ENCODE measurements around the gene DISP2.

The DISP2 gene

GRCh38 chr15:40392986-40393948 lies 35.2 kb downstream of the DISP2 start:
- no peak for DNase-seq

DNA sequence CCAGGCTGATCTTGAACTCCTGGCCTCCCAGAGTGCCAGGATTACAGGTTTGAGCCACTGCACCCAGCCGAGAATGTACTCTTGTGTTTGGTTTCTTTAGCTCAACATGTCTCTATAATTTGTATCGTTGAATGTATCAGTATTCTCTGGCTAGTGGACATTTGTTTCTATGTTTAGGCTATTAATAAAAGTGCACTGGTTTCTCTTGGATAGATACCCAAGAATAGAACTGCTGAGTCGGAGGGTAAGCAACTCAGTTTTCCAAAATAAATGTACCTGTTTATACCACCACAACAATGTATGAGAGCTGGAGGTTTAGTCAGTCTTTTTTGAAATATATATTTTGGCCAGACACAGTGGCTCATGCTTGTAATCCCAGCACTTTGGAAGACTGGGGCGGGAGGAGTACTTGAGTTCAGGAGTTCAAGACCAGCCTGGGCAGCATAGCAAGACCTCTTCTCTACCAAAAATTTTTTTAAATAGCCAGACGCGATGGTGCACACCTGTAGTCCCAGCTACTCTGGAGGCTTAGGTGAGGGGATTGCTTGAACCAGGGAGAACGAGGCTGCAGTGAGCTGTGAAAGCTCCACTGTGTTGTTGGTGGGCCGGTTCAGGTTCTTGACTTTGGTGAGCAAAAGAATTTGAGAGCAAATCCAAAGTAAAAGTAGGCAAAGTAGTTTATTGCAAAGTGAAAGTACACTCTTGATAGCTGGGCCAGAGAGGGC lies 39.8 kb downstream of the DISP2 start:
- no peak for DNase-seq

- no peak for DNase-seq
These were observed 40.4 kb downstream of the DISP2 start for GRCh38 chr15:40398413-40398873.

DNA sequence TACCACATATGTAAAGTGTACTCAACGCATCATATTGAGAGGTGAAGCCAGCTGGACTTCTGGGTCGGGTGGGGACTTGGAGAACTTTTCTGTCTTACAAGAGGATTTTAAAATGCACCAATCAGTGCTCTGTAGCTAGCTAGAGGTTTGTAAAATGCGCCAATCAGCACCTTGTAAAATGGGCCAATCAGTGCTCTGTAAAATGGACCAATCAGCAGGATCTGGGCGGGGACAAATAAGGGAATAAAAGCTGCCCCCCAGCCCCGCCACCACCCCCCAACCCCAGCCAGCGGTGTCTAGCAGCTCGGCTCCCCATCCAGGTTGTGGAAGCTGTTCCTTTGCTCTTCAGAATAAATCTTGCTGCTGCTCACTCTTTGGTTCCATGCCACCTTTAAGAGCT lies 41.4 kb downstream of the DISP2 start:
- DNase-seq = no peak

- peak; percentile 78 for DNase-seq
These were observed 47.7 kb downstream of the DISP2 start, which contains the start of gene IVD for GRCh38 chr15:40405501-40406381. TSS of gene IVD (plus strand) at chr15:40405795. CDS start at chr15:40405828, 33 bp downstream.

DNA sequence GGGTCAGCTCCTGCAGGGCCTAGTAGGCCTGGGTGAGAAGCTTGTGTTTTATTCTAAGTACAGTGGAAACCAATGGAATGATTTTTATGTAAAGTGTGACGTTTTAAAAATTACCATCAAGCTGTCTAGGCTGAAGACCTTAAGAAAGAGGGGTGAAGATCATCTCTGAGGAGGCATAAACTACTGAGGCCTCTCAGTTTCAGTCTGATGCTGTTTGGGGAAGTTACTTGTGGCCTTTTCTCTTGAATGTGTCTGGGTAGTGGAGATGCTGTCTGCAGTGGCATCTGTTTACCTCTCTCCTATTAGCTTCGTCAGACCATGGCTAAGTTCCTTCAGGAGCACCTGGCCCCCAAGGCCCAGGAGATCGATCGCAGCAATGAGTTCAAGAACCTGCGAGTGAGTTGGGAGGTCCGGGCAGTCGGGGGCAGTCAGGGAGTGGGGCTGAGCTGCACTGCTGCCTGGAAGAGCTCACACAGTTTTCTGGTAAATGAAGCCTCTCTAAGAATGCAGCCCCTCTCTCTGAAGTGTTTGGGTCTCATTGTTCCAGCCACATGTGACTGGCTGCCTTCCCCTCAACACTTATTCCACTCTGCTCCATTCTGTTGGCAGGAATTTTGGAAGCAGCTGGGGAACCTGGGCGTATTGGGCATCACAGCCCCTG lies 49.4 kb downstream of the DISP2 start:
- DNase-seq = no peak

DNA sequence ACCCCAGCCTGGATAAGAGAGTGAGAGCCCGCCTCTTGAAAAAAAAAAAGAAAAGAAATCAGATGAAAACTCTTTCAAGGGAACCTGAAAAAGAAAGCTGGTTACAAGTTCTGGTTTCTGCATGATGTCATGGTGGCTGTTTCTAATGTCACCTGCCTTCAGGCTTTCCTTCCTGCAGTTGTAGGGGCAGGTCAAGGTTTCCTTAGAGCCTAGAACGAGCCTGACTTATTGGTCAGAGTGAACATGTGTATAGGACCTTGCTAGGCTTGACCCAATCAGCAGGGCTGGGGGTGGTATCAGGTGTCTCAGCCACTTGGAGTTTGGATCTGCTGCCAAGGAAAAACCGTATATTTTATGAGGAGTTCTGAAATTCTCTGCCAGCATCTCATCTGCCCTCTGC lies 51.3 kb downstream of the DISP2 start:
- DNase-seq = no peak

GRCh38 chr15:40410476-40410875 lies 52.5 kb downstream of the DISP2 start:
- DNase-seq = no peak

DNA sequence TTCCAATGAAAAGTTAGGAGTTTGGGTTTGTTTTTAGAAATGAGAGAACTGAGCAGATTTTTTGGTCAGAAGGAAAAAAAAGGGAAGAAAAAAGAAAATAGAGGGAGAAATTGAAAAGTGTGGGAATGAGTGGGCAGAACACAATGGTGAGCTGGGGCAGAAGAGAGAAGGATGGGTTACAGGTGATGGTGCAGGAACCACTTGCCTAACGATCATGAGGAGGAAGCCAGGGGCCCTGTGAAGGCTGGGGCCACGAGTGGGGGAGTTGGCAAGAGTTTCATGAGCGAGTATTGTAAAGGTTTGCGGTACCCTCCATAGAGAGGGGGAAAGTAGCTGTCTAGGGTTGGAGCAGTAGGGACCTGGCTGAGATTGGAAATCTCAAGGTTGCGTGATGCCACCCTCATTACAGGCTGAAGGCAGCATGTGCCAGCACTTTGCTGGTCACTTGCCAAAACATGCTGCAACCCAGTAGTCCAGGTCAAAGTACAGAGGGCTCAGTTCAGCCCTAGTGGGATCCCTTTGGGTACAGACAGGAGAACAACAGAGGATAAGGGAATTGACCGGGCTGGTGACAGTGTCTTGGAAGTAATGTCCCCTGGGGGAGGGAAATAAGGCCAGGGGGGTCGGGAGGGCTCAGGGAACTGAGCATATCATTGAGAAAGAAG lies 54.2 kb downstream of the DISP2 start:
- DNase-seq = no peak

DNA sequence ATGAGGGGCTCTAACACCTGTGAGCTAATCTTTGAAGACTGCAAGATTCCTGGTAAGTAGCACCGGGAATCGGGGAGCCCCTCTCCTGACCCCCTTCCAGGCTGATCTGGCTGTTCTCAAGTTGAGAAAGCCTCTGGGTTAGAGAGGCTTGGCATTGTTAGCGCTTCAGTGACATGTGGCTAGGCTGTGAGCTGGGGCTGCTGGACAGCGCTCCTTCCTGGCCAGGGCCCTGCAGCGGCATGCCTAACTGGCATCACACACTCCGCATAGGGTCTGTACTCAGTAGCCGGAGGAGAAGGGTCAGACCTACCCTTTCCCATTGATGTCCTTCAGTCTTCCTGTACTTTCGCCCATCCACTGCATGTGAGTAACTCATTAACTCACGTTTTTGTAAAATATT lies 55.0 kb downstream of the DISP2 start:
- no peak for DNase-seq

- DNase-seq = no peak
These were observed 56.8 kb downstream of the DISP2 start for GRCh38 chr15:40414816-40415215.

DNA sequence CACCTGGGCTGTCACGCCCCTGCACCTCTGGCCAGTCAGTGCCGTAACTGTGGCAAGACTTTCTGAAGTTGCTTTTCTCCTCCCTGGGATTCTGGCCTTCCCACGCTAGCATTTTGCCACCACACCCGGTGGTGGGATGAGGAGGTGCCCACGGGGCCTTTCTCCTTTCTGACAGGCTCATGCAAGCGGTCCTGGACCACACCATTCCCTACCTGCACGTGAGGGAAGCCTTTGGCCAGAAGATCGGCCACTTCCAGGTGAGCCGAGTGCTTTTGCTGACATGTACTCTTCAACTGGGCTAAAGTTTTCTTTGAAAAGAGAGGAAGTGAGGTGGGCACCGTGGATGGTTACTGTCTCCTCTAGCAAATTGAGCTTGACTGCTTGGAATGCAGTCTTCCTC lies 57.2 kb downstream of the DISP2 start:
- DNase-seq = no peak

DNA sequence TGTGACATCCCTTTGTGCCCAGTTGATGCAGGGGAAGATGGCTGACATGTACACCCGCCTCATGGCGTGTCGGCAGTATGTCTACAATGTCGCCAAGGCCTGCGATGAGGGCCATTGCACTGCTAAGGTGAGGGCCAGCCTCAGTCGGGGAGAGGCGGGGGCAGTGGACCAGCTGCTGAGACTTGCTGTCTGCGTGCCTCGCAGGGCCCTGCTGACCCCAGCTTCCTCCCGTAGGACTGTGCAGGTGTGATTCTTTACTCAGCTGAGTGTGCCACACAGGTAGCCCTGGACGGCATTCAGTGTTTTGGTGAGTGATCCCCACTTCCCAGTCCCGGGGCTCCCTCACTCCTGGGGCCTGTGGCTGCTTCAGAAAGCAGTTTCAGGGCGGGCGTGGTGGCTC lies 58.0 kb downstream of the DISP2 start:
- DNase-seq = no peak

DNA sequence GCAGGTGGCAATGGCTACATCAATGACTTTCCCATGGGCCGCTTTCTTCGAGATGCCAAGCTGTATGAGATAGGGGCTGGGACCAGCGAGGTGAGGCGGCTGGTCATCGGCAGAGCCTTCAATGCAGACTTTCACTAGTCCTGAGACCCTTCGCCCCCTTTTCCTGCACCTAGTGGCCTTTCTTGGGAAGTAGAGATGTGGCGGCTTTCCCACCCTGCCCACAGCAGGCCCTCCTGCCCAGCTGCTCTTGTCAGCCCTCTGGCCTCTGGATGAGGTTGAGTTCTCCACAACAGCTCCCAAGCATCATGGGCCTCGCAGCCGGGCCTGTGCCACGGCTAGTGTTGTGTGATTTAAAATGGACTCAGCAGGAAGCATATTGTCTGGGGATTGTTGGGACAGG lies 60.1 kb downstream of the DISP2 start:
- no peak for DNase-seq

DNA sequence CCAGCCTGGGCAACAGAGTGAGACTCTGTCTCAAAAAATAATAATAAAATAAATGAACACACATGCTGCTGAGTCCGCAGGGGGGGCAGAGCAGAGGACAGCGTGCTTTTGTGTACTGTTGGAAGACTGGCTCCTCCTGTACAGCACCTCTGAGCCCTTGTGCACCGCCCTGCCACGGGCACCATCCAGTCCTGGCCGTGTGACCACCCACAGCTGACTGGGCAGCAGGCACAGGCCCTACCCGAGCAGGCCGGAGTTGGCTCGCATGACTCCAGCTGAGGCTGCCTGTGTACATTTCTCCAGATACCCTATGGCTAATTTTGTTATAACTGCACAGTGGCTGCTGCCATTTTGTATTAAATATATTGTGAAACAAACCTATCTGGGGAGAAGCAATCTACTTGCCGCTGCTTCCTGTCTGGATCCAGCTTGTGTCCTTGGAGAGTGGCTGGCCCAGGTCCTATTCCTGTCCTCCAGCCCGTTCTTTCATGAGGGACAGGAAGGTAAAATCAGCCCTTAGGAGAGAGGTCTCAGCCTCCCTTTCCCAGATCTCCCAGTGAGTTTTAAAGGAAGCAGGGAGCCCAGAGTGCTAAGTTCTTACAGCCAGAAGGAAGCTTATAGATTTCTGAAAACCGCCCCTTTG lies 62.2 kb downstream of the DISP2 start:
- DNase-seq = no peak

DNA sequence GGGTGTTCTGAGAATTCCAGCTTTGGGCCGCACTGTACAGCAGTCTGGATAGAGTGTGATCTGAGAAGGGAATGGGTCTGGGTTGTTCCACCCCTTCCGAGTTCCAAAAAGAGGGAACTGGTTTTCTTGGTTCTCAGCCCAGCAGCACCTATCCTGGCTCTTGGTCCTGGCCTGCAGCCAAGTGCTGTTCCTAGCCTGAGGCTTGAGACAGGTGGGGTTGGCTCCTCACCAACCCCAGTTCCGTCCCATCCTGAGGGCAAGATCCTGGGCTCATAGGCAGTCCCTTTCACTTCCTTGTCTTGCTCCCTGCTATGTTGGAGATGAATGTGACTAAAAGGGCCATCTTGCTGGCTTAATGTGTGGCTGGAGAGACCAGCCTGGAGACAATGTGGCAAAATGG lies 62.8 kb downstream of the DISP2 start:
- DNase-seq = no peak

GRCh38 chr15:40421246-40422157 lies 63.5 kb downstream of the DISP2 start:
- peak; percentile 66 for DNase-seq

GRCh38 chr15:40424483-40425115 lies 66.6 kb downstream of the DISP2 start:
- DNase-seq = no peak

DNA sequence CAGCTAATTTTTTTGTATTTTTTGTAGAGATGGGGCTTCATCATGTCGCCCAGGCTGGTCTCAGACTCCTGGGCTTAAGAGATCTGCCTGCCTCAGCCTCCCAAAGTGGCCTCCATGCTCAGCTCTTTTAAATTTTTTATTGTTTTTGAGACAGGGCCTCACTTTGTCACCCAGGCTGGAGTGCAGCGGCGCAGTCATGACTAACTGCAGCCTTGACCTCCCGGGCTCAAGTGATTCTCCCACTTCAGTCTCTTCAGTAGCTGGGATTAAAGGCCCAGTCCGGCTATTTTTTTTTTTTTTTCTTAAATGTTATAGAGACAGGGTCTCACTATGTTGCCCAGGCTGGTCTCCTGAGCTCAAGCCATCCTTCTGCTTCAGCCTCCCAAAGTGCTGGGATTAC lies 67.7 kb downstream of the DISP2 start:
- DNase-seq = no peak

DNA sequence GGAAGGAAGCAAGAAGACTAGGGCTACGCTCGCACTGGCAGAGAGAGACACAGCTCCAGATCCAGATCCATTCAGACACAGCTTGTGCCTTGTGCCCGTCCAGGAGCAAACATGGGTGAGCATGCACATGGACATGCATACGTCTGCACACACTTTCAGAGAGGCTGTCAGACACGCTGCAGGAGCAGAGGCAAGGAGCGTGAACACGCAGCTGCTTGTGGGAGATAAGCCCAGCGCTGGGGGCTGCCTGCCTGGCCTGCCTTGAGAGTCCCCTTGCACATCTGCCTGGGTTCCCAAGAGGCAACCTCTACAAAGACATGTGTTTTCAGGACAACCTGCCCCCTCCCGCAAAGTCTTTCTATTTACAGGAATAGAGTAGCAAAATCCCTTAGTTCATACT lies 69.2 kb downstream of the DISP2 start:
- DNase-seq = no peak
